Measurements from ENCODE around the gene LAMTOR2.

- TF ChIP-seq CTCF (conservative IDR thresholded peaks at IDR 0.05 in 1 of 2, IDR thresholded peaks at IDR 0.05 in 1 of 2; ENCODE audit: low read depth in 1 of 2, low read length in 2 of 2) (no peak), EZH2 (IDR thresholded peaks at IDR 0.05; ENCODE audit: low read length, missing control alignments) (no peak)
Observed at GRCh38 chr1:156072251-156072650, 17.7 kb downstream of the LAMTOR2 start.

All from fibroblast of lung (primary cell).